ENCODE results near the gene LGR6.
"Not testable (repeated sequence)": the region's sequence is repeated elsewhere in the genome, so short reads cannot be mapped to it uniquely, and the experiment has no call there.

LGR6 gene

GRCh38 chr1:202193614-202194327 is at the start of gene LGR6:
Gene LGR6 (plus strand): TSS chr1:202193799. CDS start chr1:202193990, 191 bp downstream.
- no peak for DNase-seq

- peak; percentile 72 for DNase-seq
Measured at GRCh38 chr1:202144402-202145067, 49.1 kb upstream of the LGR6 start, which contains the start of gene ARL8A. Gene ARL8A (minus strand): TSS chr1:202144737. CDS start chr1:202144572, 165 bp downstream.

DNA sequence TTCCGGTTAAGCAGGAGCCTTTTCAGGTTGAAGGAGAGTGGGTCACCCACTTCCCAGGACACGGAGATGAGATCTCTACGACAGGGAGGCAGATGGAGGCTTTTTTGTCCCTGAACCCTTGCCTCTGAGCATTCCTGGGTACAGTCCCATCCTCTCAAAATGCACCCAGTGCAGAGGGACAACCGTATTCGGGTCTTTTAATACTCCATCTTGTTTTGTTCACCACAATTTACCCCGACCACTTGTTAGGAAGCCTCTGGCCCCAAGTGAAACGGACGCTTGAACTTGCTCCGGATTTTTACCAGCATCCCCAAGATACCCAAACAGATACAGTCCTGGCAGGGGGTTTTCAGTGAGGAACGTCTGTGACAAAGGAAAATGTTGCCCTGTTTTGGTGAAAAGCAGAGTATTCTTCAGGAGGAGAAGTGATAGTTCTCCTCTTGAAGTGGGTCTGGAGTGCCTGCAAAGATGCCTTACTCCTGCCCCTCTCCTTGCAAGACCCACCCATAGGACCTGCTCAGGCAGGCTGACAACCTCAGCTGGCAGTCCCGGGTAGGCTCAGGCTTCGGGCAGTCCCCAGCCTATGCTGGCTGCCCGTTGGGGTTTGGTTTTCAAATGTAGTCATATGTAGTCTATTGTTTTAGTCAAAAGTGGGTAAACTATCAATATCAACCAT is 48.4 kb upstream of the LGR6 start:
- peak; percentile 47 for DNase-seq

DNA sequence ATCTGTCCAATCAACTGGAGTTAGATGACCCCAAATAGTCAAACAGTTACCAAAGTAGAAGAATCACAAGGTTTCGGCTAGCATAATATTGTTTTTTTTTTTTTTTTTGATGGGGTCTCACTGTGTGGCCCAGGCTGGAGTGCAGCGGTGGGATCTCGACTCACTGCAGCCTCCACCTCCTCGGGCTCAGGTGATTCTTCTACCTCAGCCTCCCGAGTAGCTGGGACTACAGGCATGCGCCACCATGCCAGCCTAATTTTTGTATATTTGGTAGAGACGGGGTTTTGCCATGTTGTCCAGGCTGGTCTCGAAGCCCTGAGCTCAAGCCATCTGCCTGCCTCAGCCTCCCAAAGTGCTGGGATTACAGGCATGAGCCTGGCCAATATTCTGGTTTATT is 47.9 kb upstream of the LGR6 start:
- not testable (repeated sequence) for DNase-seq

DNA sequence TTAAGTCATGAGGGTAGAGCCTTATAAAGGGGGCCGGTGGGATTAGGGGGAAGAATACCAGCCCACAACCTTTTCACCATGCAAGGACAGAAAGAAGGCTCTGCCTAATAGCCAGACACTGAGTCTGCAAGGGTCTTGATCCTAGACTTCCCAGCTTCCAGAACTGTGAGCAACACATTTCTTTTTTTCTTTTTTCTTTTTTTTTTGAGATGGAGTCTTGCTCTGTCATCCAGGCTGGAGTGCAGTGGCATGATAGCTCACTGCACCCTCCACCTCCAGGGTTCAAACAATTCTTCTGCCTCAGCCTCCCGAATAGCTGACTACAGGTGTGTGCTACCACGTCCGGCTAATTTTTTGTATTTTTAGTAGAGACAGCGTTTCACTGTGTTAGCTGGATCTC is 47.3 kb upstream of the LGR6 start:
- no peak for DNase-seq

DNA sequence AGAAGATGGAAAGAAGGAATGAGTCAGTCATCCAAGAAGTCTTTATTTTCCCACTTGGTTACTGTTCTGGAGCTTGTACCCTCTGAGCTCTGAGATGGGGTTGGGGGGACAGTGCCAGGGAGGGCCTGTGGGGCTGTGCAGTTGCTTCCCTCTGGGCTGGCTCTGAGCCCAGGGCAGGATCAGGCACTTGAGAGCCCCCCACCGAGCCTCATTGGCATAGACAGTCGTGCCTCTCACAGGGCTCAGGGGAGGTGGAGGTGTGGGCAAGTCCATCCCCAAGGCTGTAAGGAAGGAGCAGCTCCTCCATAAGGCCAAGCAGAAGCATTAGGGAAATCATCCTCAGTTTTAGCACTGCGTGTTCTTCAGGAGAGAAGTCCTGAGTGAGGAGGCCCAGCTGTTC is 46.6 kb upstream of the LGR6 start:
- DNase-seq, result no peak

- DNase-seq, result no peak
Measured at GRCh38 chr1:202148391-202148790, 45.2 kb upstream of the LGR6 start.

- DNase-seq, result no peak
Measured at GRCh38 chr1:202149566-202149965, 44.0 kb upstream of the LGR6 start.

DNA sequence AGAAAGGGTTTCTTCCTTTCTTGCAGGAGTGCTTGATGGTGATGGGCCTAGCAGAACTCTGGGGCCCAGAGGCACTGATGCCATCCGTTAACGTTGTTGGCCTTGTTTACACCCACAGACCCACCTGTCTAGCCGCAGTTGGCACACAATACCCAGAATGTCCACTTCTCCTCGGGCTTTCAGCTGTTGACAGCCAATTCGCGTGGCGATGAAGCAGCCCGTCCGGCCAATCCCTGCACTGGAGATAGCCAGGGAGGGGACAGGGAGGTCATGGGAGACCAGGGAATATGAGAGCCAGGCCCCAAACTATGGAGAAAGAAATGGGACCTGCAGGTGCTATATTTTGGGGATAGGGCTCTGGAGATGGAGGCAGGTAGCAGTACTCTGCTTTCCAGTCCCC is 43.4 kb upstream of the LGR6 start:
- no peak for DNase-seq

DNA sequence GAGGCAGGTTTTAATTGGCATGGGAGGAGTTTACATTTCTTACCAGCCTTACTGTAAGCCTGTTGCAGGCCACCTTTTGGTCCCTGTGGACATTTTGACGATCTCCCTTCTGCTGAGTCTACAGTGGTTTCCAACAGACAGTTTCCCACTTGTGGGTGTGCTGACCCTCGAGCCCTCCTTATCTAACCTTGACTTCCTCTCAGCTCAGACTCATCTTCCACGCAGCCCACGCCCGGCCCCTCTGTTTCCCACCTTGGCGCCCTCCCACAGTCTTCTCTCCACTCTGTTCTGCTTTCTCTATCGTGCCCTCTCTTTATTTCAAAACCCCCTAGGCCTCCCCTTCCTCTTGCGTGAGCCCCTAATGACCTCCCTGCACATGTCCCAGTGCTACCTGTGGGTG is 43.0 kb upstream of the LGR6 start:
- no peak for DNase-seq

DNA sequence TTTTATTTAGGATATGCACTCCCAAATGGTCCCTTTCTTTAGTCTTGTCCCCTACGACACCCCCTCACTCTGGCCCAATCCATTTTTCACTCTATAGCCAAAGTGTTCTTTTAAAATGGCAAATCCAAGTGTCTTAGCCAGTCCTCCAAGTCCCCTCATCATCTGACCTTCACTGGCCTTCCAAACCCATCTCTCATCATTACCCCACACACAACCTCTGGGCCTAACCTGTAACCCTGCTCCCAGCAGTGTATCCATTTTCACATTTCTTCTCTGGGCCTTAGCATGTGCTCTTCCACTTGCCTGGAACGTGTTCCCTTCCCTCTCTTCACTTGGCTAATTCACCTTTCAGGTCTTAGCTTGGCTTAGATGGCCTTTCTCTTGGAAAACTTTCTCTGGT is 42.6 kb upstream of the LGR6 start:
- no peak for DNase-seq

DNA sequence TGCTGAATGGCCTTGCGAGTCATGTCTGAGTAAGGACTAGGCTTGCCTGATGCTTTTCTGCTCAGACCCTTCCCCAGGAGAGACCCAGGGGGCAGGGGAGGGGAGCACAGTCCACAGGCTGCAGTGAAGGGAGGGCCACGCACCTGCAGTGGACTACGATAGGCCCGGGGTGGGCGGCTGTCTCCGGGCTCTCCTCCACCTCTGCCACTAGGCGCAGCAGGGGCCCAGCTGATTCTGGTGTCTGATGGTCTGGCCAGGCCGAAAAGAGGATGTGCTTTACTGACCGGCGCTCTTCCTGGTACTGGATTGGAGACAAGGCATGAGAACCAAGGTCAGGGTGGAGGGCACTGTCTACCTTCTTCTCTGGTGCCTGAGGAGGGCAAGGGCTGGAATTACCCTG is 41.2 kb upstream of the LGR6 start:
- no peak for DNase-seq

DNA sequence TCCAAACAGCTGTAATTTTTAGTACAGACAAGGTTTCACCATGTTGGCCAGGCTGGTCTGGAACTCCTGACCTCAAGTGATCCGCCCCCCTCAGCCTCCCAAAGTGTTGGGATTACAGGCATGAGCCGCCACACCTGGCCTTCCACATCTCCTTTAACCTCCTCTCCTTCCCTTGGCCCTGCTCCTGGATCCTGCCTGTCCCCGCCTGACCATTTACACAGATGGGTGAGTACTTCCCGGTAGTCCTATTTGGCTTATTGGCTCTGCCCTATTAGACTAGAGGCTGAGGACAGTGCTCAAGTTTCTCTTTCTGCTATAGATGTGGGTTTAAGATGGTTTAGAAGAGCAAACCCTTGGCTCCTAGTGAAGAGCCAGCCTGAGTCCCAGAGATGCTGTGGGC is 40.3 kb upstream of the LGR6 start:
- DNase-seq, result no peak

DNA sequence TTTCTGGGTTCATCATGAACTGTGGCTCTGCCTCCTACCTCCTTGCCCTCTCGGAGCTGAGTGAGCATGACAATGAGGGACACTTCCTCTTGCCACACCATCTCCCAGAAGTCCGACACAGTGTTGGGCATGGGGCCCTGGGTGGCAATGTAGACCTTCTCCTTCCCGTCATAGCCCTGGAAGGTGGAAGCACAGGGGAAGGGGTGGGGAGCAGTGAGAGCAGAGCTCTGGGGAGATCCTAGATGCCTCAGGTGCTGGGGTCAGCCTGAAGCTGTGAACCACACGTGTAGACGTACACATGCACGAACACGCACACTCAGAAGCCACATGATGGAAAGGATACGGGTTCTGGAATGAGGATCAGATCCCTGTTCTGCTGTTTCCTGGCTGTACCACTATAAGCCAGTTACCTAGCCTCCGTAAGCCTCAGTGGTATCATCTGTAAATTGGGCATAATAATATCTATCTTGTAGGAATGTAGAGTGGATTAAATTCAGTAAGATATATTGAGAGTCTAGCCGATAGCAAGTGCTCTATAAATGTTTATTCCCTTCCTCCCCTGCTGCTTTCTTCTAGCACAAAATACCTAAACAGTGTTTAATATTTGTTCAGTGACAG is 39.3 kb upstream of the LGR6 start:
- DNase-seq, result no peak

DNA sequence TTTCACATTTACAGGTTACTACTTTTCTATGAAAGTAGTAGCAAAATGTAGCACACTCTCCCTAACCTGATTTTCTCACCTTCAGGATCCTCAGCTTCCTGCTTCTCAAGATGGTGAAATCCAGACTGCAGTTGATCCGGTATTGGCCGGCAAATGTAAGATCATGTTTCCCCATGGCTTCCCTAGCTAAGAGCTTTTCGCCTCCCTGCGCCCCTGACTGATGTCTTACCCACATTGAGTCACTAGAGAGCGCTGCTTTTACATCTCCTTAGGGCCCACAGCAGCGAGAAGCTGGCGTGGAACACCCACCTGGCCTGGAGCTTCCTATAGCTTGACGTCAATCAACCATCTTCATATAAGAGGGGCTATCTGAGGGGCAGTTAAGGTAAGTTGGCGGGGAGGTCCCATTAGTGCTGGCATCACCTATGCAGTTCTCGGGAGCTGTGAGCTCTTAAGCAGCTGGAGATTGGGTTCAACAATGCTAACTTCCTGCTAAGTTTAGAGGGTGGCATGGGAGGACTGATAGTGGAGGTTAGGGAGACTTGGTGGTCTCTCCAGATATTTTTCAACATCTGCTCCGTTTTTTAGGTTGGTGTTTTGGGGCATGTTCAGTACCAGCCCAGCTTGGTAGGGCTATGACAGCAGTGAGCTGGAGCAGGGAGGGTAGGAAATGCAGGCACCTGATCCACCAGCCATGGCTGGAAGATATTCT is 38.7 kb upstream of the LGR6 start:
- DNase-seq, result peak; percentile 53

GRCh38 chr1:202155478-202156021 is 38.0 kb upstream of the LGR6 start:
- DNase-seq, result no peak

DNA sequence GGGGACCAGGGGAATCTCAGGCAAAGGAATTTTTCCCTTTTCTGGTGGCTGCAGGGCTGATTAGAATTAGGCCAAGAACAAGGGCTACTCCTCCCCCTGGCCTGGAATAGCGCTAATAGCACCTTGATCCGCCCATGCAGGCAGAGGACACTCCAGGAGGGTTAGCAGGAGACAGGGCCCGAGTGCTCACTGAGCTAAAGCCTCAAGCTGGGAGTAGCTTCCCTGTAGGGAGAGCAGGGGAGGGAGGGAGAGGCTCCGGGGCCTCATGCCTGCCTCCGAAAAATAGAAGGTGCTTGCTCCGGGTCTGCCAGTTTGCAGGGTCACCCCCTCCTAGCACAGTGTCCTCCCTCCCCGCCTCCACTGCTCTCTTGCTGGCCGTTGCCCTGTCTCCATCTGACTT is 37.0 kb upstream of the LGR6 start:
- DNase-seq, result no peak

- no peak for DNase-seq
Measured at GRCh38 chr1:202157945-202158344, 35.7 kb upstream of the LGR6 start.

GRCh38 chr1:202158810-202159533 is 34.6 kb upstream of the LGR6 start:
- DNase-seq, result peak; percentile 35

GRCh38 chr1:202159534-202160371 is 33.8 kb upstream of the LGR6 start:
- peak; percentile 76 for DNase-seq

DNA sequence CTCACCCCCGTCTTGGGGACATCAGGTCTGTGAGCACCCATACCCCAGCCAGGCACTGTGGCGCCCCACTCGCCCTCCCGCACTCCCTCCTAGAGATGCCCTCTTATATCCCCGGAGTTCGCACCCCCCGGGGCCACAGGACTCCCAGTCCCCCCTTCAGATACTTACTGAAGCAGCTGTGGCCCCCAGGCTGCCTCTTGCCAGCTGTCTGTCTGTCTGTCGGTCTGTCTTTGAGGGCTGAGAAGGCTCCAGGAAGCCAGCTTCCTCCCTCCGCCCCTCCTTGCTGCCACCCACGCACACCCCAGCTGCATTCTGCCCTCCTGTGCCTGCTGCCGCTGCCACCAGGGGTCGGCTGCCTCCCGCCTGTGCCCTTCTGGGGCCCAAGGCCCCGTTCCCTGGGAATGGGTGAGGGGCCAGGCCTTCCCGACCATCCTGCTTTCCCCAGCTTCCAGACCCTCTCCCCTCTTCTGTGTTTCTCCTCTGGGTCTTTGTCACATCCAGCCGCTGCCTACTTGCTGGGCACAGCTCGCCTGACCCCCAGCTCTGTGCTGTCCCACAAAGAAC is 33.1 kb upstream of the LGR6 start, which contains the start of gene PTPN7:
Gene PTPN7, minus strand, starts transcription at position 226 of the 564 bp plus-strand sequence. CDS start 1,200 bp downstream, outside the sequence.
- DNase-seq, result peak; percentile 91
